CD4-positive, alpha-beta T cell treated with Interleukin-1 beta for 1 hour (primary cell): Measurements from ENCODE around the gene XPA.
"Not testable (repeated sequence)": the region's sequence is repeated elsewhere in the genome, so short reads cannot be mapped to it uniquely, and the experiment has no call there.

ENCODE experiments used
- DNase-seq, 2 donors: peaks; one replicate each; pipeline ENCODE4 v3.0.0-alpha.2; 2020 to 2022

The XPA gene

DNA sequence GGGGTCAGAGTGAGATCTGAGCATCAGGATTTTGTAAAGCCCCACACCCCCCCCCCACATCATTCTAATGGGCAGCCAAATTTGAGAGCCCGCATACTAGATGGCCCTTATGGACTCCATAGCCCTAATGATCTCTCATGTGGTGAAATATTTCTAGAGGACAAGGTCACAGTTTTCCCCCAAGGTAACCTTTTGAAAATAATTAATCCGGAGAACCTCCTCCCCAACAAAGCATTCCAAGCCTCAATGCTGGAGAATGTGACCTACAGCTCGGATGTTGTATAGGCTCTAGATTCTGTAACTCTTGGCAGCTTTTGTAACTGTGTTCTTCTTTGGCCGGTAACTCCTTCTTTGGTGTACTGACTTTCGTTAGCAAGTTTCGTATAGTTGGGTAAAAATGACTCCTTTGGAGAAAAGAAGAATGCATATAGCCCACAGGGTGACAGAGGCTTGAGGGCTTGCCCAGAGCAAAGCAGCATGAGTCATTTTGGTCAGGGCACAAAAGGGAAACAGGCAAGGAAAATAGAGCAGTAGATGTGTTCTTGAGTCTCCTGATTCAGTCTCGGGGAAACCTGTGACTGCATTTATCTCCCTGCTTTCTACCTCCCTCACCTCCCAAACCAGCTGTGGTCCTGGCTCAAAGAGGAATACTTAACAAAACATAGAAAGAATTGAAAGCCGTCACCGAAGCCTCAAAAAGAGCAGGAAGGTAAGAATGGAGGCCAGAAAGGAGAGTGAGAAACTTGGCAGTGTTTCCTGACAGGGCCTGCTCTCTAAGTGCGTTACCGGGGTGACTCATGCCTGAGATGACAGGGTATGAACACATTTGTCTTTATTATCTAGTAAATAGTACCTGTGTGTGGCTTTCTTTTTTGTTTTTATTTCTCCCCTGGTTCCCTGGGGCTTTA lies 6.6 kb upstream of the XPA start:
- no peak for DNase-seq

DNA sequence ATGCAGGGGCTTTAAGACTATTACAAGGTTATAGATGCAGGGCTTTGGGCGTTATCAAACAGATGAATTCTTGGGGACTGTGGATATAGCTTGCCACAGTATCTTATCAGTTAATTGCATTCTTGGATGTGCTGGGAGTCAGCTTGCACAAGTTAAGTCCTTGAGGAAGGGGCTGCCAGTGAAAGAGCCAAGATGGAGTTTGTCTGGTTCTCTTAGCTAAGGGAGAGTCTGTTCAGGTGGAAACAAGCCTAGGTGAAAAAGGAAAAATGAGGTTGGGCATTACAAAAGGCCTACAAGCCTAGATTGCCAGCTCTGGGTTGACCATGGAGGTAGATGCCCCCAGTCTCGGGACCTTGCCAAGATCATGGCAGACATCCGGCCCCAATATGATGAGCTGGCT lies 2.7 kb upstream of the XPA start:
- DNase-seq = not testable (repeated sequence)

DNA sequence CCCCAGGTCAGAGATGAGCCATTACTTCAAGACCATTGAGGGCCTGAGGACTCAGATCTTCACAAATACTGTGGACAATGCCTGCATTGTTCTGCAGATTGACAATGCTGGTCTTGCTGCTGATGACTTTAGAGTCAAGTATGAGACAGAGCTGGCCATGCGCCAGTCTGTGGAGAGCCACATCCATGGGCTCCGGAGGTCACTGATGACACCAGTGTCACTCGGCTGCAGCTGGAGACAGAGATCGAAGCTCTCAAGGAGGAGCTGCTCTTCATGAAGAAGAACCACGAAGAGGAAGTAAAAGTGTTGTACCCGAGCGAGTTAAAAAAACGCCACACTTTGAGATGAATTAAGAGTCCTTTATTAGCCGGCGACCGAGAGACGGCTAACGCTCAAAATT lies 2.1 kb upstream of the XPA start:
- DNase-seq = peak in 1 of 2 donors; percentile 10

DNA sequence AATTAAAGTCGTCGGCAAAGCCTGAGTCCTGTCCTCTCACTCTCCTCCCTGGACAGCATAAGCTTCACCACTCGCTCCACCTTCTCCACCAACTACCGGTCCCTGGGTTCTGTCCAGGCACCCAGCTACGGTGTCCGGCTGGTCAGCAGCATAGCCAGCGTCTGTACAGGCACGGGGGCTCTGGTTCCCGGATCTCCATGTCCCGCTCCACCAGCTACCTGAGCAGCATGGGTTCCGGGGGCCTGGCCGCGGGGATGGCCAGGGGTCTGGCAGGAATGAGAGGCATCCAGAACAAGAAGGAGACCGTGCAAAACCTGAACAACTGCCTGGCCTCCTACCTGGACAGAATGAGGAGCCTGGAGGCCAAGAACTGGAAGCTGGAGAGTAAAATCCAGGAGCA lies 1.7 kb upstream of the XPA start:
- DNase-seq = no peak

DNA sequence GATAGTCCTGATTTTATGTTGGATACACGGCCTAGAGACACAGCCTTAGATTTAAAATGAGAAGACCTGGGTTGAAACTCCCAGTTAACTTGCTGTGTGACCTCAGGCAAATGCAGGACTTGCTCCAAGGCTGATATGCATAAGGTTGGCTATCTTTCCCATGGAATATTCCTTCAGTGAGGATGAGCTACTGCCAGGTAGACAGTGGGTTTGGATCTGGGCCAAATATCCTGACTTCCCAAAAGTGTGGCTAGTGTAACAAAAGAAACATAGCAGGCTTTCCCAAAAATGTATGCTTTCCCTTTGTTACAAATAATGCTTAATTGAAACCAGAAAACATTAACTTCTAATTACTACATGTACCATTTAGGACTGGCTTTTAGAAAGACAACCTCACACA lies 697 bp upstream of the XPA start:
- DNase-seq = no peak

DNA sequence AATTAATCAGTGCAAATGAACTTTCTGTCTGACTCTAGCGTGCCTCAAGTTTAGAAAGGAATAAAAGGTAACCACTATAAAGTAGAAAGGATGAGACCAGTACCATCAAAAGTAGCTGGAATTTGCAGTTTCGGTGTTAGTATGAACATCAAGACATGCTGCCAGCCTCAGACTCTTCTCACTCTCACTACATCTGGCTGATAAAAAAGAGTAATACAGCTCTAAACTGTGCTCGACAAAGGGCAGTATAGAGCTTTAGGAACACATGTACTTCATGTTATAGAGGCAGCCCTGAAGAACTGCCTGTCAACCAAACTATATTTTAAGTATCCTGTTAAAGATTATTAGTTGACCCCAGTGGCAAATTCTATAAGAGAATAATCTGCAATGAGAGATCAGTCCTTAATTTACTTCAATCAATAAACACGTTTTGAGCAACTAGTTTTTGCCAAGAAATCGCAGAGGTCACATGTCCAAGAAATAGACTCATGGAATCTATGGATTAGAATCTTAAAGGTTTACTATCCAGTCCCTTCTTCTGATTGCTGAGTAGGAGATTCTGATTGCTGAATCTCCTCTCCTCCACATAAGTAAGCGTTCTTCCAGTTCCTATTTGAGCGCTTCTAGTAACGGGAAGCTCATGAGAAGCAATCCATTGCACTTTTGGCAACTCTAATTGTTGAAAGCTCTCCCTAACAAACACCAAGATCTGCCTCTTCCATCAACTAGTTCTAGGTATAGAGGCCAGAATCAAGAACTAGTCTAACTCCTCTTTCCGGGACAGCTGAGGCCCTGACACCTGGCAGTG lies 941 bp downstream of the XPA start:
- DNase-seq = no peak

DNA sequence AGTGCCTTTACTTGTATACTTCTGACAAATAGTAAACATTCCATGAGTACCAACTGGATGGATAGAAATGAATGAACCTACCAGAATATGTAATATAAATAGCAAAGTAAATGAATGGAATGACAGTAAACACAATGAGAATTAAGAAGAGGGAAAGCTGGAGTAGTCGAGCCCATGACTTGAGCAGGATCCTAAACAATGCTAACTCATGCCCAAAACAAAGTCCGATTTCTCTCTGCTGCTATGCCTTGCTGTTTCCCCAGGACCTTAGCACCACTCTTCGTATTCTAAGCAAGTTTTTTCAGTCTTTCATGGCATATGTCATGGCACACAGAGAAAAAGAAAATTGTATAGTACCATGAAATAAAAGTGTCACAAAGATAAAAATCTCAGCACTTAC lies 1.8 kb downstream of the XPA start:
- no peak for DNase-seq

DNA sequence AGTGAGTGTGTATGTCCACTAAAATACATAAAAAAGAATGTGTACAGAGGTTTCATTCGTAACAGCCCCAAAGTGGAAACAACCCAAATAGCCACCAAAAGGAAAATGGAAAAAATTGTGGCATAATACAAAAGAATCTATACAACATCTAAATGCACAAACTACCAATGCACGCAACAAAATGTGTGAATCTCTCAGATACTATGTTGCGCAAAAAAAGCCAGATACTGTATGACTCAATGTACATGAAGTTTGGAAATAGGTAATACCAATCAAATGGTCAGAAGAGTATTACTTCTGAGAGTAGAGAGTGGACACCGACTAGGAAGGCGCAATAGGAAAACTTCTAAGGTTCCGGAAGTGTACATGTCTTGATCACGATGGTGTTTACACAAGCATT lies 2.4 kb downstream of the XPA start:
- no peak for DNase-seq

DNA sequence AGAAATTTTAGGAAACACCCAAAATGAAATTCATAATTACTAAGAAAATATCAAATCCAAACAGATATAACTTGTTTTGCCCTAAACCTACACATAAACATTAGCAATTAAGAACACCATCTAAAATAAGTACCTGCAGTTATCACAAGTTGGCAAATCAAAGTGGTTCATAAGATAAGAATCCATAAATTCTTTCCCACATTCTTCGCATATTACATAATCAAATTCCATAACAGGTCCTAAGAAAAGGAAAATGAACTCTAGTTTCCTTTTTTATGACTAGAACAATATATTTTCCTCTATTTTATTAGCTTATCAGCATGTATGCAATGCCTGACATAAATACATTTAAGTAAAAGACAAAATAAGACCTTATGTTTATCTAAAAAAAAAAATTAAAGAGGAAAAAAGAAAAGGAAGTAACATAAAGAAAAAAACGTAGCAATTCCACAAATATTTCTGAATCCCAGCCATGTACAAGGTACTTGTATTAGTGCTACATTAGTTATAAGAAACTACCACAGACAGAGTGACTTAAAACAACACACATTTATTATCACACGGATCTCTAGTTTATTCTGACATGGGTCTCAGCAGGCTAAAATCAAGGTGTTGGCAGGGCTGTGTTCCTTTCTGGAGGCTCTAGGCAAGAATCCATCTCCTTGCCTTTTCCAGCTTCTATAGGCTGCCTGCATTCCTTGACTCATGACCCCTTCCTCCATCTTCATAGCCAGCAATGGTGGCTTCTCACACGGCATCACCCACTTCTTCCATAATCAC lies 7.5 kb downstream of the XPA start:
- DNase-seq = no peak

DNA sequence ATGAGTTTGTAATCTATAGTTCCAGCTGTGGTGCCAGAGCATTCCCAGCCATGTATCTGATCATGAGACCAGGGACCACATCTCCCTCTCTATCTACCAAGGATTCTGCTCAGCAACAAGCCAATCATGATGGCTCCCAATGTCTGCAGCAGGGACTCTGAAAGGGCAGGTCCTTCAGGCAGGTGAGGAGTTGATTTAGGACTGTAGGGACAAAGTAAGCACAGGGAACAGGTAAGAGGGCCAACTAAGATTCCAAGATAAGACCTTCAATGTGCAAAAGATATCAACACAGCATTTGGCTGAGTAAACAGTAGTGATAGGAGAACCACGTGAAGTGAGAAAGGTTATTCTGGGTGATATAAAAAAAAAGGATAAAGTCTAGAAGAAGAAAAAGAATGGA lies 8.5 kb downstream of the XPA start:
- no peak for DNase-seq

DNA sequence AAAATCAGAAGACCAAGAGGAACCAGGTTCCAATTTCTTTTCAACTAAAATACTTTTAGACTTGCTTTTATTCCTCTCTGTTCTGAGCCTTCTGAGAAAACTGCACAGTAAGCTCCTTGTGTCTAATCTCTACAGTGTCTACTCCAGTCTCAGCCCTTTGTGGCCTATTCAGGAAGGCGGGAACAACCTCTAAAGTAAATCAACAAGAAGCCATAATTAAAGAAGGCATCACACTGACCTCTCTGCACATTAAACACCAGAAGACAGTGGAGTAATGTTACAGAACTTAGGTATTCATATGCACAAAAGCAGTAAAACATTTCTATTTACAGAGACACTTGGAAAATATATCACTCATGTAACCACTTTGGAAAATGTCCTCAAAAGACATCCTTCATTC lies 14.9 kb downstream of the XPA start:
- DNase-seq = no peak

DNA sequence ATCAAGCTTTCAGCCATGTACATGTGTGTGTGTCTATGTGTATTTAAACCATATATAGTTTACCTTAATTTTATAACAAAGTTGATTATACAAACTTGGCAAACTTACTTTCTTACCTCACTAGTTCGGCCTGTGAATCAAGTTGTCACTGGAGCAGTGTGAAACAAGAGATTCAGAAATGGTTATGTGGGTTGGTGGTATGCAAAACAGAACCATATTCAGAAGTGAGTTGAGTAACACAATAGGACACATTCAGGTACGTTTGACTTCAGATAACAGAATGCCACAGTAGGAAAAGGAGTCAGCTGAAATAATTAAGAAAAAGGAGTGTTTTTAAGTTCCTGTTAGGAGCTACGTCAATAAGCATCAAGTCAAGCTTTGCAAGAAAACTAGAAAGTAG lies 21.5 kb downstream of the XPA start:
- no peak for DNase-seq

DNA sequence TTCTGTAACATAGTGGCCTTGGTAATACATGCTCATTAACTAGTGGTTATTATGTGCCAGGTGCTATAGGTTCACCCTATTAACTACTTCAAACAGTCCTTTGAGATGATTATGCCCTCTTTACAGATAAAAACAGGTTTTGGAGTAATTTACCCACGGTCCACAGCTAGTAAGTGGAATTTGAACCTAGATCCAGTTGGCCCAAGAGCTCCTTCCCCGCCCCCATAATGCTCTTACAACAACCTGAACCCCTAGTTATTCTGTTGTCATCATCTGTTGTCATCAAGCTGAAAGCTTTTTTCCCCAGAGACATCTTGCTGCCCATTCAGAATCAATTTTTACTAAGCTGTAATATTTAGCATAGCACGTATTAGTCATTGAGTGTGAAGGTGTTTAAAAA lies 23.2 kb downstream of the XPA start:
- DNase-seq = no peak

DNA sequence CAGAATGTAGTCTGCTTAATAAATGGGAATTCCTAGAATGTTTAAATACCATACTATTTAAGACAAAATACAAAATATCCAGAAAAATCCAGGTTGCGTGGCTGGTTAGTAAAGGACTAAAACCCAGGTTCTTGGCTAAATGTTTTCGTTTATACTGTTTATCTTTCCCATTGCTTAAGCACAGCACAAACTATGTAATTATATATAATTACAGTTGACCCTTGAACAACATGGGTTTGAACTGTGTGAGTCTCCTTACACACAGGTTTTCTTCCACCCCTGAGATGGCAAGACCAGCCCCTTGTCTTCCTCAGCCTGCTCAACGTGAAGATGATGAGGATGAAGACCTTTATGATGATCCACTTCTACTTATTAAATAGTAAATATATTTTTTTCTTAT lies 24.7 kb downstream of the XPA start:
- no peak for DNase-seq

DNA sequence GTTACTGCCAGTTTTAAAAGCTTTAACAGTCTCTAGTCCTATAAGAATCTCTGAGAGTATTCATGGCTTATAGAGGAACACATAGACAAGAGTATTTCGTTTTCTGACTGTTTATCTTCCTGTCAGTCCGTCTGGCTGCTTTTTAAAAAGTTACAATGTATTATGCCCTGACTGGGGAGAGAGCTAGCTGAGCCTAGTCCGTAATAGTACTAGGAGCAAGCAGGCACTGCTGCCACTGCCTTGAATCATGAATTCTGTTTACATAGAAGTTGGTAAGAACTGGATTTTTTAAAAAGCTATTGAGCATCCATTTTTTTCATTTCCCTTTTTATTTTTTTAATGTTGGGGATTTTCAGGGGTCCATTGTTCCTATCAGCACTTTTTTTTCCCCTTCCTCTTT lies 26.6 kb downstream of the XPA start:
- DNase-seq = no peak

DNA sequence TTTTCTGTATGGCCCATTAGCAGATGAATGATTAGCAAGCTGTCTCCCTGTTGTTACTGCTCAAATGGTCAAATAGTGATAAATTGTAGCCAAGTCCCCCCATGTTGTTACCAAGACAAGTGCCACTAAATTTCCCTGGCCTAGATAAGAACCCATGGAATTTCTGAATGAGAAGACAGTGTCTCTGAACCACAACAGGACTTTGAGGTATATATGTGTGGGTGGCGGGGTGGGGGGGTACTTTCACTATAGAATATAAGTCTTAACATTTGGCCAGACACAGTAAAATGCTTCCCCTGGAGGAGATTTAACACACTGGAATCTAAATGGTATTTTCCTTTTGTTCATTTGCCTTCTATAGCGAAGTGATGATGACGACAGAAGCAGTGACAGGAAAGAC lies 28.7 kb downstream of the XPA start:
- no peak for DNase-seq

DNA sequence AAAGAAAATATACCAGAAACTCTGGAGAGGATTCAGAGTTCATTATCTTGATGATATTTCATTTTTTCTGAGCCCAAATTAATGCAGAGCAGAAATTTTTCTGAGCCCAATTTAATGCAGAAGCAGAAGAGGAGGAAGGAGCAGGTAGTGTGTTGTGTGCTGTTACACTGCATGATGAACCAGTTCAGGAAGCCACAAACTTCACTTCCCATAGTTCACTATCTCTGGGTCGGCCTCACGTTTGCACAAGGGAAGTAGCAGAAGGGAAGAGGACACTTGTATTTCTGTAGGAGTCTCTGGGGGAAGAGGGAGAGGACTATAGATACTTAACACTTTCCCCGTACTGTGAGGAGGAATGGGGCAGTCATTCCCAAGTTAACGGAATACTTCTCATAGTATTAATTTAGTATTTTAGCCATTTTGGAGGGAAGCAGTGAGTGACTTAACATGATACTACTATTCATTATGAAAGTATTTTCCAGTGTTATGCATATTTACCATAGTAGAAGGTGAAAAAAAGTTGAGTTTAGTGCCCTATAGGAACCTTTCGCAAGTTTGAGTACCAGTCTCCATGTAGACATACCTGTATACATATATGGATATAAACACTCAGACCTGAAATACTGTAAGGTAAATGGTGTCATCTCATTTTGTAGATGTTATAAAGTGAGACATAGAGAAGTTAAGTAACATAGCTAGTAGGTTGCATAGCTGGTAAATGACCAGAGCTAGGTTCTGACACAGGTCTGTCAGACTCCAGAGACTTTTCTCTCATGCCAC lies 30.0 kb downstream of the XPA start:
- no peak for DNase-seq

DNA sequence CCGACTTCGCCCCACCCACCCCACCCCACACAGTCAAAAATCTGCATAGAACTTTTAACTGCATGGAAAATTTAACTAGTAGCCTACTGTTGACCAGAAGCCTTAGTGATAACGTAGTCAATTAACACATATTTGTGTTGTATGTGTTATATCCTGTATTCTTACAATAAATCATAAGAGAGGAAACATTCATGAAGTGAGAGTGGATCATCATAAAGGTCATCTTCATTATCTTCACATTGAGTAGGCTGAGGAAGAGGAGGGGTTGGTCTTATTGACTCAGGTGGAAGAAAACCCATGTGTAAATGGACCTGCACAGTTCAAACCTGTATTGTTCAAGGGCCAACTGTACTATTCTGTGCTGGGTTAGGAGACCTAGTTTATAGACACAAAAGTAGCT lies 31.4 kb downstream of the XPA start:
- DNase-seq = no peak

DNA sequence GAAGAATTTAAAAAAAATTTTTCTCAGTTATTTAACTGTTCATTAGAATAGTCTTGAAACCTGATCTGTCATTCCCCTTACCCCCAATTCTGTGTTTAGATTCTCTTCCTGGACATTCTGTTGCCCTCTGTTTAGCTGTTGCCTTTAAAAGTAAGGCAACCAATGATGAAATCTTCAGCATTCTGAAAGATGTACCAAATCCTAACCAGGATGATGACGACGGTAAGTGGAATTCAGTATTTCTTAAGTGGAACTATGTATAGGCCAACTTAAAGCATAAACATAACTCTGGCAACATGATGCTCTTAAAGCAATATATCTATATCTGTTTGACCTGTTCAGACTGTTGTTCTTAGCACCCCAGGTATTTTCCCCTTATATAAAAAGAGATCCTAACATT lies 36.3 kb downstream of the XPA start:
- DNase-seq = no peak

DNA sequence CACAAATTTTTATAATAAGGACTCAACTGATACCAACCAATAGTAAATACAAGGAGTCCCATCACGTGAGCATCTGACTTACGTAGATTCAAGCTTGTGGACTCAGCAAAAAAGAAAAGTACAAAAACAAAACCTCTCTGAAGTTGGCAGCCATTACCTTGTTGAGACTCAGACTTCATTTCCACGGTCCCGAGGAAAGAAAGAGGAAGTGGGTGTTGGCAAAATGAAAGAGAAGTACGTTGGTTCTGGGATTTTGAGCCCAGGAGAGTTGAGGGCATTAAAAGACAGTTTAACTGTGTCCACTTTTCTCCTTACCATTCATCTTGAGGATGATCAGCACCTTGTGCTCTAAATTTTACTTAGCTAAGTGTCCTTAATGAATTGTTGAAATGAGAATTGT lies 36.8 kb downstream of the XPA start:
- DNase-seq = no peak

DNA sequence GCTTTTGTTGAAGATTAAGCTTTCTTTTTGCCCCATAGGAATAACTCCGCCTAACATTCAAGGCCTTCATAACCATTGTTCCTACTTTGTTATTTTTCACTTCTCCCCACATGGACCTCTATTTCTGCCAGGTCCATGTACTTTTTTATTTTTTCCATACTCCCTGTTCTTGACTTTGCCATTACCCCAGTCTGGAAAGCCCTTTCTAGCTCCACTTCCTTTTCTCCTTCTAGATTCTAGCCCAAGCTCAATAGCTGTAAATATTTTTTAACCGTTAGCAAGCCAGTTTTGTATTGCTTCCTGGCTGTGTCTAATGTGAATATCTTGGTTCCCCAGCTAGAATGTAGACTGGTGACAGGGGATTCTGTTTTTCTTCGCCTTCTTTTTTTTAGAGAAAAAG lies 37.4 kb downstream of the XPA start:
- DNase-seq = no peak

DNA sequence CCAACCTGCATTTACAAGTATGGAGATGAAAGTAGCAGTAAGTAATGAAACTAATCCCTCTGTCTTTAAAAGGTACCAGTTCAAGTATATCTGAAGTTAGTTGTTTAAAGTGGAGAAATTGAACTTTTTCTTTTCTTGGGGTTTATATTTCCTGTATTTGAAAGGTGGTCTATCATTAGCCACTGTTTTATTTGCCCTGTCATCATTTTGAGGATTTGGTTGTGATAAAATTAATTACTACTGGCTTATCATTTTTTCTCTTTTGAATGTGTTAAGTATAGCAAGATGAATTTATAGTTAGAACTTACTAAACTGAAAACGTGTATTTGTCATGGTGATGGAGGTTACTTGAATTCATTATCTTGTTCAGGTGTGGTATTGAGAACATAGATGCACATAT lies 38.4 kb downstream of the XPA start:
- DNase-seq = no peak

DNA sequence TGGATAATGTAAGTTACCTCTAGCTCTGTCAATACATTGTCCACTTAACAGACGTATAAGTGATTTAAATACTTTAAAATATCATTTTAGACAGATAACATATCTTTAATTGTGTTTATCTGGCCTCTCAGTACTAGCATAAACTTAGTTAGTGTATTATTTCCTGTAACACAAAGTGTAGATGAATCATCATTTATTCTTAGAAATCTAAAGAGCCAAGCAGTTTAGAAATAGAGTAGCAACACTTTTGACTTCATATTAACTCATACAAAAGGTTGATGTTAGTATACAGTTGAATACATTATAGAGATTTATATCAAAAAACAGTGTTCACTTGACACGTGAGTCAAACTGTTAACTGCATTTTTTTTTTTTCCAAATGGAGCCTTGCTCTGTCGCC lies 45.5 kb downstream of the XPA start:
- no peak for DNase-seq
